ENCODE measurements around the gene C5orf15.

GRCh38 chr5:133952729-133953567, 15.5 kb downstream of the C5orf15 start:
- TF ChIP-seq EZH2 (IDR thresholded peaks at IDR 0.05) (no peak), POLR2AphosphoS5 (IDR thresholded peaks at IDR 0.05; ENCODE audit: borderline replicate concordance, low read depth, low read length) (no peak), FOXP2 (optimal IDR thresholded peaks at IDR 0.05; ENCODE audit: control extremely low read depth, extremely low read length, insufficient read depth) (no peak)
